NT2/D1 (cell line): ENCODE measurements around the gene NAA80.
A peak's percentile ranks its signal among the peaks of the same experiment; 100 is the strongest.
"Not testable (repeated sequence)": the region's sequence is repeated elsewhere in the genome, so short reads cannot be mapped to it uniquely, and the experiment has no call there.

Experiments used
- DNase-seq: peaks from one replicate; pipeline ENCODE4 v3.0.0-alpha.2; 2011; ENCODE audit warnings: low read depth, low spot score
- H3K27me3 ChIP-seq: 2 replicates; pipeline ENCODE4 v1.6.0; 2011; ENCODE audit warnings: mild to moderate bottlenecking; ENCODE audit not compliant: insufficient read length, insufficient read depth
- H3K36me3 ChIP-seq: 2 replicates; pipeline ENCODE4 v1.6.1; 2011; ENCODE audit warnings: mild to moderate bottlenecking, low read length, mixed read lengths; ENCODE audit not compliant: insufficient read depth, insufficient read length
- H3K4me1 ChIP-seq: 2 replicates; pipeline ENCODE4 v1.5.1; 2011; ENCODE audit not compliant: insufficient read depth, insufficient read length
- H3K4me3 ChIP-seq: 2 replicates; pipeline ENCODE4 v1.5.1; 2011; ENCODE audit warnings: low read depth; ENCODE audit not compliant: insufficient read length
- H3K9ac ChIP-seq: 2 replicates; pipeline ENCODE4 v1.6.0; 2011; ENCODE audit warnings: low read depth; ENCODE audit not compliant: insufficient read length
- H3K9me3 ChIP-seq: 2 replicates; pipeline ENCODE4 v1.5.1; 2011; ENCODE audit warnings: mild to moderate bottlenecking, low read length; ENCODE audit not compliant: insufficient read depth
- SUZ12 ChIP-seq: IDR thresholded peaks from 2 replicates; pipeline ENCODE4 v1.6.1; 2011; ENCODE audit not compliant: insufficient read length, insufficient read depth; ENCODE audit errors: extremely low read depth
- YY1 ChIP-seq: IDR thresholded peaks from 2 replicates; pipeline ENCODE4 v1.6.1; 2011; ENCODE audit not compliant: insufficient read length, insufficient read depth
- ZNF274 ChIP-seq: IDR thresholded peaks from 2 replicates; pipeline ENCODE4 v1.6.1; 2011; ENCODE audit warnings: mild to moderate bottlenecking, low read depth, low read length

Gene NAA80

DNA sequence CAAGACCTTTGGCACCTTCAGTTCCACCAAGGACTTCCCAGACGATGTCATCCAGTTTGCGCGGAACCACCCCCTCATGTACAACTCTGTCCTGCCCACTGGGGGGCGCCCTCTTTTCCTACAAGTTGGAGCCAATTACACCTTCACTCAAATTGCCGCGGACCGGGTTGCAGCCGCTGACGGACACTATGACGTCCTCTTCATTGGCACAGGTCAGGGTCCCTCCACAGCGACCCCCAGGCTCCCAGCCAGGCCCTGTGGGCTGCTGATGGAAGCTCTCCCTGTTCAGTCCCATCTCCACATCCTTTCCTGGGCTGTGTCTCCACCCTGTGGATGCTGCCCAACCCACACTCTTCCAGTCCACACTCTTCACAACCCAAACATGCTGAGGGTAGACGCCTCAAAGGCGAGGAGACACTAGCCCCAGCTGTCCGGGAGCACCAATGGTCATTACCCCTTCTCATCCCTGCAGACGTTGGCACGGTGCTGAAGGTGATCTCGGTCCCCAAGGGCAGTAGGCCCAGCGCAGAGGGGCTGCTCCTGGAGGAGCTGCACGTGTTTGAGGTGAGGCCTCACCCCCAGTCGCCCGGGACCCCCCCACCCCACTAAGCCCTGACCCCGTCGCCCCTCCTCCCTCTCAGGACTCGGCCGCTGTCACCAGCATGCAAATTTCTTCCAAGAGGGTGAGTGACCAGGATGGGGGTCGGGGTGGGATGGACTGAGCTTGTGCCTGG, 24.7 kb downstream of the NAA80 start:
- Histone ChIP-seq H3K4me1 (peaks cover 40% of the 10 kb centered on the region), H3K36me3 (peaks cover 80% of the 10 kb centered on the region), H3K9ac (no peak overlapping the region), H3K4me3 (no peak overlapping the region), H3K27me3 (no peaks in the 10 kb centered on the region), H3K9me3 (no peaks in the 10 kb centered on the region)
- peak; percentile 73 for DNase-seq
- TF ChIP-seq ZNF274: no peak
- TF ChIP-seq YY1: no peak
- no peak for TF ChIP-seq SUZ12

DNA sequence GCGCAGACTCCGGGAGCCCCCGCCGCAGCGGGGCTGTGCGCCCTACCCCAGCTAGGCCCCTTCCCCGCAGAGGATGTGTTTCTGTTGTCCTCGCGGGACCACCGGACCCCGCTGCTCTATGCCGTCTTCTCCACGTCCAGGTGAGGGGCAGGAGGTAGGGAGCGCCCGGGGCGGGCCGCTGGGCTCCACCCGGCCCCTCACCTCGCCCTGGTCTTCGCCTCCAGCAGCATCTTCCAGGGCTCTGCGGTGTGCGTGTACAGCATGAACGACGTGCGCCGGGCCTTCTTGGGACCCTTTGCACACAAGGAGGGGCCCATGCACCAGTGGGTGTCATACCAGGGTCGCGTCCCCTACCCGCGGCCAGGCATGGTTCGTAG, 25.5 kb downstream of the NAA80 start:
- no peak for DNase-seq
- Histone ChIP-seq H3K9ac (peak overlapping the region; percentile 53), H3K4me1 (peaks cover 41% of the 10 kb centered on the region), H3K9me3 (no peaks in the 10 kb centered on the region), H3K36me3 (peaks cover 74% of the 10 kb centered on the region), H3K27me3 (no peaks in the 10 kb centered on the region), H3K4me3 (no peak overlapping the region)
- TF ChIP-seq YY1 (no peak), SUZ12 (no peak), ZNF274 (no peak)

DNA sequence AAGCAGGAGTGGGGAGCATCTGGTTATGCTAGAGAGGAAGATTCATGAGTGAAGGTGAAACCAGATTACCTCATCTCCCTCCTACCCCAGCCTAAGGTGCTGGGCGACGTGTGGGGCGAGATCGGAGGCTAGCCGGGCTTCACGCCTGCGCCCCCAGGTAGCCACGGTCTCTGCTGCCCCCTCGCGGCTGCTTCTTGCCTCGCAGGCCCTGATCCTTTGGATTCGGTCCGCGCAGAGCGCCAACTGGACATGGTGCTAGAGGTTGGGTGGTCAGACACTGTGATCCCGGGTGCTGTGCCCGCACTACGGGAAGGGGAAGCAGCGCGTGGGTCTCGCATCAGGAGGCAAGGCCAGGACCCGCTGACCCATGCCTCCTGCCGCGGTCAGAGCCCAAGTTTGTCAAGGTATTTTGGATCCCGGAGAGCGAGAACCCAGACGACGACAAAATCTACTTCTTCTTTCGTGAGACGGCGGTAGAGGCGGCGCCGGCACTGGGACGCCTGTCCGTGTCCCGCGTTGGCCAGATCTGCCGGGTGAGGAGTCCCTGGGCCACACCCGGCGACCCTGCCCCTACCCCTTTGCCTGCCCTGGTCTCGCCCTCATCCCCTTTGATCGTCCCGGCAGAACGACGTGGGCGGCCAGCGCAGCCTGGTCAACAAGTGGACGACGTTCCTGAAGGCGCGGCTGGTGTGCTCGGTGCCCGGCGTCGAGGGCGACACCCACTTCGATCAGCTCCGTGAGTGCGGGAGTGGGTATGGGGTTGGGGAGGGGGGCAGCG, 26.1 kb downstream of the NAA80 start:
- peak overlapping the region; percentile 3 for H3K4me3 ChIP-seq
- peak; percentile 70 for DNase-seq
- H3K4me1 ChIP-seq: peaks cover 43% of the 10 kb centered on the region

DNA sequence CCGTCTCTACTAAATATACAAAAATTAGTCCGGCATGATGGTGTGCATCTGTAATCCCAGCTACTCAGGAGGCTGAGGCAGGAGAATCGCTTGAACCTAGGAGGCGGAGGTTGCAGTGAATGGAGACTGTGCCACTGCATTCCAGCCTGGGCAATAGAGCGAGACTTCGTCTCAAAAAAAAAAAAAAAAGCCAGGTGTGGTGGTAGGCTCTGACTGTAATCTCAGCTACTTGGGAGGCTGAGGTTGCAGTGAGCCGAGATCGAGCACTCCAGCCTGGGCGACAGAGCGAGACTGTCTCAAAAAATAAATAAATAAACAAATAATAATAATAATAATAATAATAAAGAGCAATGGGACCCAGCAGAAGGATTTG, 26.7 kb downstream of the NAA80 start:
- Histone ChIP-seq H3K4me1 (peaks cover 49% of the 10 kb centered on the region), H3K36me3 (peaks cover 63% of the 10 kb centered on the region), H3K9ac (peak overlapping the region; percentile 53)
- H3K9me3 ChIP-seq, DNase-seq, H3K4me3 ChIP-seq, H3K27me3 ChIP-seq: not testable (repeated sequence)

More for the DNA sequence above, 26.1 kb downstream of the NAA80 start:
- Histone ChIP-seq H3K36me3 (peaks cover 69% of the 10 kb centered on the region), H3K9me3 (no peaks in the 10 kb centered on the region), H3K27me3 (no peaks in the 10 kb centered on the region), H3K9ac (peak overlapping the region; percentile 53)
- TF ChIP-seq ZNF274 (no peak), SUZ12 (no peak), YY1 (no peak)

DNA sequence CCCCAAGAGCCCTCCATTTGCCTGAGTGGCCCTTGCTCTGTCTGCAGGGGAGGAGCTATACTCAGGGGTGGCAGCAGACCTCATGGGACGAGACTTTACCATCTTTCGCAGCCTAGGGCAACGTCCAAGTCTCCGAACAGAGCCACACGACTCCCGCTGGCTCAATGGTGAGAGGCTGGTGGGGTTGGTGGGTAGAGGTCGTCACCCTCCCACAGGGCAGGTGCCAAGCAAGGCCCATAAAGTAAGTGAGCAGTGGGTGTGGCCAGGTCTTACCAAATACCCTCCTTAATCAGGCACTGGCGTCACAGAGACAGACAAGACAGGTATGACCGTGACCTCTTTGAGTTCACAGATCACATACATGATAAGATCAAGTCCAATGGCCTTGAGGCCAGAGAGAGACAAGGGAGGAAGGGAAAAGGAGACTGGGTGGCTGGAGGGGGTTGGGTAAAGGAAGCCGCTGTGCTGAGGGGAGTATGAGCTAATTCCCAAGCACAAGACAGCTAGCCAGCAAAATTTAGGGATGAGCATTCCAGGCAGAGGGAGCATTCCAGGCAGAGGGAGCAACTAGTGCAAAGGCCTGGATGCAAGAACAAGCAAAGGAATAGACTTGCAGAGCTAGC, 27.8 kb downstream of the NAA80 start:
- no peaks in the 10 kb centered on the region for H3K27me3 ChIP-seq
- H3K4me3 ChIP-seq: no peak overlapping the region
- peaks cover 53% of the 10 kb centered on the region for H3K36me3 ChIP-seq
- no peak for DNase-seq
- H3K4me1 ChIP-seq: peaks cover 57% of the 10 kb centered on the region
- H3K9me3 ChIP-seq: no peaks in the 10 kb centered on the region
- H3K9ac ChIP-seq: no peak overlapping the region
- TF ChIP-seq ZNF274: no peak
- TF ChIP-seq SUZ12: no peak
- no peak for TF ChIP-seq YY1

GRCh38 chr3:50270422-50271224, 28.6 kb downstream of the NAA80 start:
- peak overlapping the region; percentile 48 for H3K4me3 ChIP-seq
- H3K27me3 ChIP-seq: no peaks in the 10 kb centered on the region
- H3K36me3 ChIP-seq: peaks cover 45% of the 10 kb centered on the region
- H3K9ac ChIP-seq: peak overlapping the region; percentile 87
- TF ChIP-seq SUZ12 (no peak), YY1 (no peak), ZNF274 (no peak)
- H3K4me1 ChIP-seq: peaks cover 64% of the 10 kb centered on the region
- no peak for DNase-seq
- no peaks in the 10 kb centered on the region for H3K9me3 ChIP-seq
